ENCODE data around the gene BEST4. TPM values are rescaled to one million over a fixed set of nuclear protein-coding genes. Genes with fewer than 3 reads are reported as not detected.
A peak's percentile ranks its signal among the peaks of the same experiment; 100 is the strongest.
"Not testable (repeated sequence)": the region's sequence is repeated elsewhere in the genome, so short reads cannot be mapped to it uniquely, and the experiment has no call there.

BEST4 gene
- total RNA-seq, 1 donor from 2014 or later, result not detected

GRCh38 chr1:44798481-44799365 lies 10.8 kb upstream of the BEST4 start:
- FAIRE-seq (no peak), DNase-seq (ENCODE audit: low read depth) (no peak)
- no peak for TF ChIP-seq CTCF (IDR thresholded peaks at IDR 0.05; ENCODE audit: insufficient read depth, low read length, severe bottlenecking)
- H3K36me3 ChIP-seq (ENCODE audit: control insufficient read depth, insufficient read depth, low read length), result peaks cover 15% of the 10 kb centered on the region
- H3K27me3 ChIP-seq (ENCODE audit: control insufficient read depth, insufficient read depth, low read length), result no peaks in the 10 kb centered on the region
- no peak overlapping the region for H3K4me3 ChIP-seq (ENCODE audit: low read depth, low read length)

DNA sequence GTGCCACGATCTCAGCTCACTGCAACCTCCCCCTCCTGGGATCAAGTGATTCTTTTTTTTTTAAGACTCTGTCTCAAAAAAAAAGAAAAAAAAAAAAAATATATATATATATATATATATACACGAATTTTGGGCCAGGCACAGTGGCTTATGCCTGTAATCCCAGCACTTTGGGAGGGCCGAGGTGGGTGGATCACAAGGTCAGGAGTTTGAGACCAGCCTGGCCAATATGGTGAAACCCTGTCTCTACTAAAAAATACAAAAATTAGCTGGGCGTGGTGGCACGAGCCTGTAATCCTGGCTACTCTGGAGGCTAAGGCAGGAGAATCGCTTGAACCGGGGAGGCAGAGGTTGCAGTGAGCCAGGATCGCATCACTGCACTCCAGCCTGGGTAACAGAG lies 9.9 kb upstream of the BEST4 start:
- not testable (repeated sequence) for H3K4me3 ChIP-seq (ENCODE audit: low read depth, low read length); H3K27me3 ChIP-seq (ENCODE audit: control insufficient read depth, insufficient read depth, low read length); DNase-seq (ENCODE audit: low read depth); FAIRE-seq; H3K36me3 ChIP-seq (ENCODE audit: control insufficient read depth, insufficient read depth, low read length)

DNA sequence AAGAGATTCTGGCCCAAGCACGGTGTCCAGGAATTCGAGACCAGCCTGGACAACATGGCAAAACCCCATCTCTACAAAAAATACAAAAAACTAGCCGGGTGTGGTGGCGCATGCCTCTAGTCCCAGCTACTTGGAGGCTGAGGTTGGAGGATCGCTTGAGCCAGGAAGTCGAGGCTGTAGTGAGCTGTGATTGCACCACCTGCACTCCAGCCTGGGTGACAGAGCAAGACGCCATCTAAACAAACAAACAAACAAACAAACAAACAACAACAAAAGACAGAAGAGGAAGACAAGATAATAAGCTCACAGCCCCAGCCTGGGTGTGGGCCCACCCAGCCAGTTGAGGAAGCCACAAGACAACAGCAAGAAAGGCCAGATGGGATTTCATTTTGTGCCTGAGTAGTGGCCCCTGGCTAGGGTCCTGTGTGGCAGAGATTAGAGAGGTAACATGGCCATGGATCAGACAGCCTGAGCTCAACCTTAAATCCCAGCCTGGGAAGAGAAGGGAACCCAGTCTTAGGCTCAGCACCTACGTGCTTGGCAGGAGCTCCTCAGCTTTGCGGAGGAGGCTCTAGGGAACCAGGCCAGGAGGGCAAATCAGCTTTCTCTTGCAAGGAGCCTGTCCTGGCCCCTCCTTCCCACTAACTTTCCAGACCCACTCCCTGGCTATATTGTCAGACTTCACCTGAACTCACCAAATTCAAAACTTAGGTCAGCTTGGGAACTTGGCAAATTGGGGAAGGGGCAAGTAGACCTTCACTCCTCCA lies 4.9 kb upstream of the BEST4 start:
- TF ChIP-seq CTCF (IDR thresholded peaks at IDR 0.05; ENCODE audit: insufficient read depth, low read length, severe bottlenecking), result no peak
- no peak for FAIRE-seq
- Histone ChIP-seq H3K27me3 (ENCODE audit: control insufficient read depth, insufficient read depth, low read length) (no peaks in the 10 kb centered on the region), H3K36me3 (ENCODE audit: control insufficient read depth, insufficient read depth, low read length) (no peaks in the 10 kb centered on the region), H3K4me3 (ENCODE audit: low read depth, low read length) (no peak overlapping the region)
- DNase-seq (ENCODE audit: low read depth), result no peak

DNA sequence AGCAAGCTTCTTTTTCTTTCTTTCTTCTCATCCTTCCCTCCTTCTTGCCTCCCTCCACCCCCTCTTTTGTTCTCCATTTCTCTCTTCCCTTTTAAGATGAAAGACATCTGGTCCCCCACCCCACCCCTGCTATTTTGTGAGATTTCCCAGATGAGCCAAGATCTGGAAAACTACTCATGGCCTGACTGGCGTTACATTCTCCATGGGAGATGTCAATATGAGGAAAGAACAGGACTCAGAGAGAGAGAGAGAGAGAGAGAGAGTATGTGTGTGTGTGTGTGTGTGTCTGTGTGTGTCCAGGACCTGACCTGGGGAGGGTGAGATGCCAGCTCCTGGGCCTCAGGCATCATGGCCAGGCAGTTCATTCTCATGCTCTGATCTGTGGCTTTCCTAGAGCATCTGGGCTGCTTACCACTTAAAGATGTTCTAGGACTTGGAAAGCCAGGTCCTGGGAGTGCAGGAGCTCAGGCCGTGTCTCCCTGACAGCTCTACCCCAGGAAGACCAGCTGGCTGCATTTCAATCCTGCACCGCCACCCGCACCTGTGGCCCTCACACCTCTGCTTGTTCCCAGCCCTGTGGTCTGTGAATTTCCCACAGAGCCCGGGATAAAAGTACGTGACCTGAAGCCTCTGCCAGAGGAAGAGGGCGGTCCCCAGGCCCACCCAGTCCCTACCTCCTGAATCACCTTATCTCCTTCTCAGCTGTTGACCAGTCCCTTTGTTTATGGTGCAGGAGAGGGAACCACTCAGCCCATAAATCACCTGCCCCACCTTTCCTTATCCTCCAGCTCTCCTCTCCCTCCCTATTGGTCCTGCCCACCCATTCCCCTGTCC lies 3.2 kb upstream of the BEST4 start:
- no peak overlapping the region for H3K4me3 ChIP-seq (ENCODE audit: low read depth, low read length)
- H3K36me3 ChIP-seq (ENCODE audit: control insufficient read depth, insufficient read depth, low read length), result no peaks in the 10 kb centered on the region
- FAIRE-seq (peak; percentile 96), DNase-seq (ENCODE audit: low read depth) (no peak)
- TF ChIP-seq CTCF (IDR thresholded peaks at IDR 0.05; ENCODE audit: insufficient read depth, low read length, severe bottlenecking), result no peak
- H3K27me3 ChIP-seq (ENCODE audit: control insufficient read depth, insufficient read depth, low read length), result no peaks in the 10 kb centered on the region

- DNase-seq (ENCODE audit: low read depth), result no peak
- FAIRE-seq, result no peak
- Histone ChIP-seq H3K4me3 (ENCODE audit: low read depth, low read length) (no peak overlapping the region), H3K36me3 (ENCODE audit: control insufficient read depth, insufficient read depth, low read length) (no peaks in the 10 kb centered on the region), H3K27me3 (ENCODE audit: control insufficient read depth, insufficient read depth, low read length) (no peaks in the 10 kb centered on the region)
- TF ChIP-seq CTCF (IDR thresholded peaks at IDR 0.05; ENCODE audit: insufficient read depth, low read length, severe bottlenecking), result no peak
Measured at GRCh38 chr1:44787506-44787905, 464 bp downstream of the BEST4 start.
